ENCODE data around the gene GGT6.

Gene GGT6

DNA sequence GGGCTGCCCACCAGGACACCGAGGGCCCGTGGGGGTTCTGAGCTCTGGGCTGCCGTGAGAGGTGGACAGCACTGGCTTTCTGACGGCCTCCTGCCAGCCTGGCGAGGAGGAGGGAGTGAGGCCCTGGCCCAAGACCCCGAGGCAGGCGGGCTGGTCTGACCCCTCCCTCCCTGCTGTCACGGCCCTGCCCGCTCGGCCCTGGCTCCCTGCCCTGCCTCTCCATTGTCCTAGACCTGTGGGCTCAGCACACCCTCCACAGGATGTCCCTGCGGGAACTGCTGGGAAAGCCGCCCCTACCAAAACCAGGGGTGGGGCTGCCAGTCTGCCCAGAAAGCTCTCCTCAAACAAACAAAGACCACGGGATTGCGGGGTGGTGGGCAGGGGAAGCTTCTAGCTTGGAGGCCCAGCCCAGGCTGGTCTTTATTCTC lies 41.0 kb downstream of the GGT6 start:
- DNase-seq = no peak

DNA sequence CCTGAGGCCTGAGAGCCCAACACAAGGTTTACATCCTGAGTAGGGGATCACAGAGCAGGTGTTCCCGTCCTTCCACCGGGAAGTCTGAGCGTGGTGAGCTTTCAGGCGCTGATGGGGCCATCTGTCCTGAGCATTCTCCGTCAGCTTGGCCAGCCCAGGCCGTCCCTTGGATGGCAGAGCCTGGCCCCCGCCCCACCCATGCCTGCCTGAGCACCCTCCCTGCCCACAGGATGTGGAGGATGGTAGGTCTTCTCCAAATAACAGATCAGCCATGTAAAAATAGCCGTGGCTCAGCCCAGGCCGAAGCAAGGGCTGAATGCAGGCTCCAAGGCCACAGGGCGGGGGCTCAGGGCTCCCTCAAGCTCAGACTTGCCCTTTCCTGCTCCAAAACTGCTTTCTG lies 41.5 kb downstream of the GGT6 start:
- no peak for DNase-seq

DNA sequence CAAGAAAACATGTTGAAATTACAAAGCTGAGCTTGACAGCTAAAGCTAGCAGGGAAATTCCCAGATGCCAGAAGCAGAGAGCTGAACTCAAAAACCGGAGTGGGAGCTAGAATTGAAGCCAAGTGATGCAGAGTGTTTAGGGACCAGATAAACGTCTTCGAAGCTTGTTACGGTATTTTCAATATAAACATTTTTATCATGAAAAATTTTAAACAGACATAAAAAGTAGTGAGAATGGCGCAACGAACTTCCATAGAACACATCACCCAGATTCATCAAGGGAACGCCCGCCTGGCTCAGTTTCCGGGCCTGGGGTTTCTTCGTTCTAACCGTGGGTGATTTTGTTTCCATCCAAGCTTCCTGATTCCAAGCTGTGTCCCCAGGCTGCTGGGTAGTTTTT lies 43.6 kb downstream of the GGT6 start:
- no peak for DNase-seq

DNA sequence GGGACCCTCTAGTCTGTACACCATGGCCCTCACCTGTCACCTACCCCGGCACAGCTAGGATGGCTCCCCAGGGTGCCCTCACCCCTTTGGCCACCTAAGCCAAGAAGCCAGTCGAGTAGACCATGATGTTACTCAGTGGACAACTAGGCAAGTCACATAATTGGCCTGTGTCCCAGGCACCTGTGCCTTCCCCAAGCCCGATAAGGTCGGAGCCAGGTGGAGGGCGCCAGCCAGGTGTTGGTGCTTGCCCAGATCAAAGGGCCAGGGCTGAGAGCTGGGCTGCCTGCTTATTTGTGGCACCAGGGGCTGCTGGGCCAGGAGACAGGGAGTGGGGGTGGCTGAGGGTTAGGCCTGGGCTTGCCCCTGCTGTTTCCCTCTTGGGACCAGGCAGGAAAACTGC lies 44.9 kb downstream of the GGT6 start:
- no peak for DNase-seq

DNA sequence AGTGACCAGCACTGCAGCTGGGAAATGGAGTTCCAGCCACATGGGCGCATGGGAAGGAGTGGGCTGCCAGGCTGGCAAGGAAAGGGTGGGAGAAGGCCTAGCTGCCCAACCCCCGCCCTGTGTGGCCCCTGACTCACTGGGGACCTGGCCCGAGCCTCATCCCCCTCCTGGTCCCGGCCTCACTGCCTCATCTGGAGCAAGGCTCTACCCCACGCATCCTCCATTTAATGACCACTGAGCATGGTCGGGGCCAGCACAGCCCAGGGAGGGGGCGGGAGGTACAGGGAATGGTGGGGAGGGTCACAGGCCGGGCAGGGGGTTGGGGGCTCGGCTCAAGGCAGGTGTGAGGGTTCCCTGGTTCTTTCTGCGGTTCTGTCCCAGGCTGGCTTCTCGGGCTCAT lies 45.6 kb downstream of the GGT6 start:
- no peak for DNase-seq

DNA sequence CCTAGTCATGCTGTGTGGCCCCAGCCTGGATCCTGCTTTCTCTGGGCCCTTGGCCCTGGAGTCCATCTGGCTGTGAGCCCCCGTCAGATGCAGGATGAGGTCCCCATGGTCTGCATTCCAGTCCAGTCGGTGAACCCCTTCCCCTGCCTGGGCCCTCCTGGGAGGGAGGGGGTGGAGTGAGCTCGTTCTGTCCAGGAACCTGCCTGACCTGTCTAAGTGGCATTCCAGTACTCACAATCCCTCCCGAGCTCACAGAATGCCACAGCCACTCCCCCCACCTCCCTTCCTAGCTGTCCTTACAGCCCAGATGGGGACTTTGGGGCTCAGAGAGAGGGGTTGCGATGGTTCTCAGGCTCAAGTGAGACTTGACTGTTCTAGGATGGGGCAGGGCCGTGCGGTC lies 46.2 kb downstream of the GGT6 start:
- DNase-seq = no peak

DNA sequence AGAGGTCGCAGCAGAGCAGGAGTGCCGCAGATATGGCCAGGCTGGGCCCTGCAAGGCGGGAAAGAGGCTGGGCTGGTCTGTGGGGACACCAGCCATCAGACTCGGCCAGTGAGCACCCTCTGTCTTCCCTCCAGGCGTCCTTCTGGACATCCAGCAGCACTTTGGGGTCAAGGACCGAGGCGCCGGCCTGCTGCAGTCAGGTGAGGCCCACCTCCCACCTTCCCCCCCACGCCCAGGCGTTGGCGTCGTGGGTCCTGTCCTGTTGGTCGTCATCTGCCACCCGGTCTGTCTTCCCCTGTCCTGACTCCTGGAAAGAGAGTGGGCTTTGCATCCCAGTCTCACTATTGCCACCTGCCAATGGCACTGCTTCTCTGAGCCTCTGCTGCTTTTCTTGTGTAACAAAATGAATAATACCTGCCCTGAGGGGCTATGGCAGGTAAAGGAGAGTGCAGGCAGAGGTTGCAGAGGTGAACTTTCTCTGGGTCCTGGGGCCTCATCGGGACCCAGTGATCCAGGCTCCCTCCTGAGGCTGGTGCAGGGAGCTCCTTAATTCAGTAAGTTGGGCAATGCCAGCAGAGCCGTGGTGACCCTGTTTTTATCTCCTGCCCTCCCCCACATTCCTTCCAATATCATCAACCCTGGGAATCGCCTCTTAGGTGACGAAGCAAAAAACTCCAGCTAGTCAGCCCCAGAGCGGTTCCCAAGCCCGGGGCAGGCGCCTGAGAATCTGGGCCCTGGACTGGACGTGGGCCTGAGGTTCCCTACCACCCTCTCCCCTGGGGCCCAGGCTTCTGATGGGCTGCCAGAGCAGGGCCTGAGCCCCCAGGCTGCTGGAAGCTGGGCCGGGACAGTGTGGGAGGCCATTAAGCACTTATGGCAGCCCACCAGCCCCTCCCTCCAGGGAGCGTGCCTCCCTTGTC lies 47.0 kb downstream of the GGT6 start:
- DNase-seq = no peak

DNA sequence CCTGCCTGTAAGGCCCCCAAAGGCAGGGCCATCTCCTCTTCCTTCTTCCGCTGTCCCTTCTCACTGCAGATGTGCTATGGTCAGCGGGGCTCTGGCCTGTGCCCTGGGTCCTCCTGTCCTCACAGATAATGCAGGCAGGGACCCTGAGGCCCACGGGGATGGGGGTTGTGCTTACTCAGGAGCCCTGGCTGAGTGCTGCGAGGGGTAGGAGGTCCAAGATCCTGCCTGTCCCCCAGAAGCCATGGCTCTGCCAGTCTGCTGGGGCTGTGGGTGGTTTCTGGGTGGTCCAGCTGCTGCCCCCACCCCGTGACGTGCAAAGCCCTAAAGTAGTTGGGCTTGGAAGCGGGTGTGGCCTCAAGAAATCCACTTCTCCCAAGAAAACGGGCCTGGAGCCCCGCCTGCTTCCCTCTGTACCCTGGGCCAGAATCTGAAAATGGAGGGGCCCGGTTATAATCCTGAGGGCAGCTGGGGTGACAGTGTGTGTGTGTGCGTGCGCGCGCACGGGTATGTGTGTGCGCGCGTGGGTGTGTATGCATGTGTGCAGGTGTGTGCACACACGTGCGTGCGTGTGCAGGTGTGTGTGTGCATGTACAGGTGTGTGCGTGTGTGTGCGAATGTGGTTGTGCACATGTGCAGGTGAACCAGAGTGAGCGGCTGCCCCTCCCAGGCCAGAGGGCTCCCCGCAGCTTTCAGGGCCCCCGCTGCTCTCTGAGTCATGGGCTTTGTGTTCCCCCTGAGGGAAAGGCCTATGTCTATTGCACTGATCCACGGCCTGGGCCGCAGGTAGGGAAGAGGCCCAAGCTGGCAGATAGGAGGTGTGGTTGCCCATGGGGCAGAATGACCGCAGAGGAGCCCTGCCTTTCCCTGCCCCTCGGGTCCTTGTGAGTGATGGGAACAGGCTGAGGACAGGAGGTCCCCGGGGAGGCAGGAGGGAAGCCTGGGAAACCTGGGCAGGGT lies 47.9 kb downstream of the GGT6 start:
- no peak for DNase-seq

DNA sequence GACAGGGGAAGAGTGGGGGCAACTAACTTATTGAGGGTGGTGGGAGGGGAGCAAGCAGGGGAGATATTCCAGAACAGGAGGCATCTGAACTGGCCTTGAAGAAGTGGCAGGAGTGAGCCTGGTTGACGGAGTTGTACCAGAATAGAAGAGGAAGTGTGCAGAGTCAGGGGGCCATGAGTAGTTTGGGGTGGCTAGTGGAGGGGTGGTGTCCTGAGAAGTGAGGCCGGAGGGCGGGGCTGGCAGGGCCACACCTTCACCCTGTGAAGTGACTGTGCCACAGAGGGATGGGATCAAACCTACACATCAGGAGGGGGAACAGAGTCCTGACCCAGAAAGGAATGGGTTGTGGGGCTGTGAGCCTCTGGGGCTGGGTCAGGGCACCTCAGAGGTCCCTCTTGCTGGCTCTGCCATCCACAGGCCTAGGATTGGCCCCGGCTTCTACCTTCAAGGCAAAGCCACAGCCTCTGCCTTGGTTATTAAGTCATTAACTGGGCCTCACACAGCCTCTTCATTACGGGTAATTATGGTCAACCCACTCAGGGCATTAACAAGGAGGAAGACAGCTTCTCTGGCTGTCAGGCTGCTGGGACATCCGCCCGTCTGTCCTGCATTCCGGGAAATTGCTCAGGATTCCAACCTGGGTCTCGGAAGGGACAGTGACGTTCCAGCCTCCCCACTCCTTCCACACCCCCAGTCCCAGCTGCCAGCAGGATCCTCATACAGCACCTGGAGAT lies 49.0 kb downstream of the GGT6 start:
- DNase-seq = no peak

DNA sequence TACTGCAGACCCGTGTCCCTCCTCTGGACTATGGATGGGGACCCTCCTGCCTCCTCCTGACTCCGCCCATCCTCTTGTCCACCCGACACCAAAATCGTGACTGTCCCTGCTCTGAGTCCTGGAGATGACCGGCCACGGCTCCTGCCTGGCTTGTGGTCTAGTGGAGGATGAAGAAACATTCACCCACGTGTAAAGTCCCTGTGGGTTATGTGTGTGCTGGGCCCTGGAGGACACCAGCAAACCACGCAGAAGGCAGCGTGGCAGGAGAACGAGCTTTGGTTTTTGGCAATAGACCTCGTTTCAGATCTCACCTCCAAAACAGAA lies 49.8 kb downstream of the GGT6 start:
- DNase-seq = no peak

DNA sequence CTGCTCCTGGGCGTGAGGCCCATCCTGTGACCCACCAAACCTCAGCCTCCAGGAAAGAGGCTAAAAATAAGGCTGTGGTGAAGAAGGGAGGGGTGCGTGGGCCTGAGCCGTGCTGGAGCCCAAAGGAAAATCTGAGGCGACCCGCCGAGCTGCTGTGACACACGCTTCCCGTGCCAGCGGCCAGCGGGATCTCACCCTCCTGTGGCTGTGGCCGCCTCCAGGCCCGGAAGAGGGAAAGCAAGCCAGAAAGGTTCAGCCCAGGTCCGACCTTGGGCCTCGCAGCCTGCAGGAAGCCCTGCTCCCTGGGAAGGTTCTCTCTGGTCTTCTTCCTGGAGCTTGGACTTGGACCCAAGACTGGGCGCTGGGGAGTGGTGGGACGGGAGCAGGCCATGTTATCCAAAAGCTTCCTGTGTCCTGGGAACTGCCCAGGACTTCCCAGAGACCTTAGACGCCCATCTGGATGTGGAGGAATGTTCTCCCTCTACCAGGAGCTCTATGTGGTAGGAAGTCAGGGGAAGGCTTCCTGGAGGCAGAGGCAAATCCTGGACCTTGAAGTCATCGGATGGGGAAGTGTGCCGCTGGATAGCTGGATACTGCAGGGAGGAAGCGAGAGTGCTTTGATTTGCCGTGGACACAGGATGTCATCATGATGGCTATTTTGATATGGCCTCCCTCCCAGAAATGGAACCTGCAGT lies 50.3 kb downstream of the GGT6 start:
- no peak for DNase-seq

DNA sequence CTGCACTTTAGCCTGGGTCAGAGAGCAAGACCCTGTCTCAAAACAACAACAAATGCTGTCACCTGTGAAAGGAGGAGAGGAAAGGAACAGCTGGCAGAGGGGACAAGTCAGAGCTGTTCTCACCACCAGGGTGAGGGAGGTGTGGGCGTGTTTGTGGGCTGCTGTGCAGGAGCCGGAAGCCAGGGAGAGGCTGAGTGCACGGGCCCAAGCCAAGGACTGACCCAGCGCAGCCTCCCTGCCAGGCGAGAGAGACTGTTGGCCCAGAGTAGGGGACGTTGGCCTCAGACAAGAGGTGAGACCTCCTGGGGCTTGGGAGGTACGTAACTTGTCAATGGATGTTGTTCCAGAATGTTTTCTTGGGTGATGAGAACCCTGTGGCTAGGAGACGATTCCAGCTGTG lies 51.0 kb downstream of the GGT6 start:
- no peak for DNase-seq

DNA sequence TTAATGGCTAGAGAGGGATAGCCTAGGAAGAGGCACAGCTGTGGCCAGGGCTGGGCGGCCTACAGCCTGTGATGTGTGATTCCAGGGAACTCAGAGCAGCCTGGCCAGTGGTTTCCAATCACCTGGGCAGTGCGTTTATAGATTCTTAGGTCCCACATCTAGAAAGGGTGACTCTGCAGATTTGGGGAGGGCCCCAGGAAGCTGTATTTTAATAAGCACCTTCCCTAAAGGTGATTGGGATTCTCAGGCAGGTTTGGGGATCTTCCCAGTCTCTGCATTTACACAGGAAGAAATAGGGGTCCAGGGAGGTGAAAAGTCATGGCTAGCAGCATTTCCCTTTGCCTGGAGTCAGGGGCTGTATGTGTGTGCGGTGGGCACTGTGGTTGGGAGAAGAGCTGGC lies 52.2 kb downstream of the GGT6 start:
- DNase-seq = no peak

DNA sequence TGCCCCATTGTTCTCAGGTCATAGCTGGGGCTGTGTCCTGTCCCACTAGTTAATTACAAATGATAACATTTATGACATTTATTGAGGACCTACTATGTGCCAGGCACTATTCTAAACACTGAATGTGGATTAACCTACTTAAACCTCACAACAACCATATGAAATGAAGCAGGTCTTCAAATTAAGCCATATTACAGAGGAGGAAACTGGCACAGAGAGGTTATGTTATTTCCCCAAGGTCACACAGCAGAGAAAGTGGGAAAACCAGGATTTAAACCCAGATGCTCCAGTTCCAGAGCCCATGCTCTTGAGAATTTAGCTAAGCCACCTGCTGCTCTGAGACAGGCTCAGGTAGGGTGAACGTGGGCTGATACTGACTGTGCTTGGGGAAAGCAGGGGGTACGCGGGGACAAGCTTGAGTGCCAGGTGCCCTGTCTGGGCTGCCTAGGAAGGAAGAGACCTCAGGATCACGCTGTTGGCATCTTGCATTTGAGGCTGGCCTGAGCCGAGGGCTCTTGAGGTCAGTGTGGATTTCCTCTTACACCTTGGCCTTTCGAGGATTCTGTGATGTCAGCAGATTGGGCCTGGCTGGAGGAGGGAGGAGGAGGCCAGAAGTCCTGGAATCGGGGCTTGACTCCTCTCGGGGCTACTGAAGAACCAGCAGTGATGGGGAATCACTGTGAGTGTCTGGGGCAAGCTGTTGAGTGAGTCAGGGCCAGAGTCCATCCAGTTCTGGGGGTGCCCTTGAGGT lies 52.8 kb downstream of the GGT6 start:
- DNase-seq = no peak
